Parathyroid adenoma (tissue), 2 donors: ENCODE data around the gene ADGRF5.

Experiments used
- H2AFZ ChIP-seq: fragments of 300-600 bp; sonication (generic); one replicate; pipeline ENCODE4 v1.7.0; 2017; ENCODE audit warnings: antibody characterized with exemption, mild to moderate bottlenecking
- H3K27ac ChIP-seq: fragments of 300-600 bp; sonication (generic); one replicate; pipeline ENCODE4 v1.7.0; 2017
- H3K27me3 ChIP-seq: fragments of 300-600 bp; sonication (generic); one replicate; pipeline ENCODE4 v1.7.0; 2017; ENCODE audit warnings: low read length; ENCODE audit not compliant: control insufficient read depth, insufficient read depth
- H3K36me3 ChIP-seq: fragments of 300-600 bp; sonication (generic); one replicate; pipeline ENCODE4 v1.7.0; 2017; ENCODE audit warnings: low read length; ENCODE audit not compliant: control insufficient read depth, insufficient read depth
- H3K4me1 ChIP-seq: fragments of 300-600 bp; sonication (generic); one replicate; pipeline ENCODE4 v1.7.0; 2017; ENCODE audit warnings: control low read depth
- H3K4me2 ChIP-seq: fragments of 300-600 bp; sonication (generic); one replicate; pipeline ENCODE4 v1.7.0; 2017; ENCODE audit warnings: low read length
- H3K4me3 ChIP-seq: fragments of 300-600 bp; sonication (generic); one replicate; pipeline ENCODE4 v1.7.0; 2017; ENCODE audit warnings: low read depth, low read length
- H3K79me2 ChIP-seq: fragments of 300-600 bp; sonication (generic); one replicate; pipeline ENCODE4 v1.7.0; 2017; ENCODE audit warnings: control low read depth
- H3K9ac ChIP-seq: fragments of 300-600 bp; sonication (generic); one replicate; pipeline ENCODE4 v1.7.0; 2017; ENCODE audit warnings: mild to moderate bottlenecking
- H3K9me3 ChIP-seq: fragments of 300-600 bp; sonication (generic); one replicate; pipeline ENCODE4 v1.7.0; 2017; ENCODE audit warnings: low read length; ENCODE audit not compliant: control insufficient read depth
- CTCF ChIP-seq: fragments of 300-600 bp; sonication (generic); IDR thresholded peaks from one replicate; pipeline ENCODE4 v1.7.0; 2017; ENCODE audit warnings: antibody characterized with exemption, mild to moderate bottlenecking
- donor health status: primary hyperparathyroidism.

Gene ADGRF5

GRCh38 chr6:46876126-46876525, 45.6 kb downstream of the ADGRF5 start:
- H3K36me3 ChIP-seq, result no peaks in the 10 kb centered on the region
- no peak overlapping the region for H3K27ac ChIP-seq
- H3K79me2 ChIP-seq, result no peaks in the 10 kb centered on the region
- no peak overlapping the region for H2AFZ ChIP-seq
- no peak overlapping the region for H3K4me3 ChIP-seq
- no peak for TF ChIP-seq CTCF
- H3K4me2 ChIP-seq, result no peak overlapping the region
- H3K4me1 ChIP-seq, result no peaks in the 10 kb centered on the region
- no peaks in the 10 kb centered on the region for H3K9me3 ChIP-seq
- no peaks in the 10 kb centered on the region for H3K27me3 ChIP-seq
- H3K9ac ChIP-seq, result no peak overlapping the region

GRCh38 chr6:46867411-46867810, 54.3 kb downstream of the ADGRF5 start:
- H3K4me1 ChIP-seq, result peaks cover 2% of the 10 kb centered on the region
- no peak overlapping the region for H3K27ac ChIP-seq
- H3K9ac ChIP-seq, result no peak overlapping the region
- no peaks in the 10 kb centered on the region for H3K9me3 ChIP-seq
- H3K4me2 ChIP-seq, result no peak overlapping the region
- no peaks in the 10 kb centered on the region for H3K27me3 ChIP-seq
- no peak overlapping the region for H2AFZ ChIP-seq
- no peaks in the 10 kb centered on the region for H3K79me2 ChIP-seq
- no peaks in the 10 kb centered on the region for H3K36me3 ChIP-seq
- H3K4me3 ChIP-seq, result no peak overlapping the region
- TF ChIP-seq CTCF, result no peak

- H3K9me3 ChIP-seq, result no peaks in the 10 kb centered on the region
- no peak overlapping the region for H3K4me2 ChIP-seq
- no peaks in the 10 kb centered on the region for H3K36me3 ChIP-seq
- H3K4me1 ChIP-seq, result peaks cover 2% of the 10 kb centered on the region
- H3K9ac ChIP-seq, result no peak overlapping the region
- H3K27ac ChIP-seq, result no peak overlapping the region
- no peak overlapping the region for H3K4me3 ChIP-seq
- H2AFZ ChIP-seq, result no peak overlapping the region
- no peak for TF ChIP-seq CTCF
- no peaks in the 10 kb centered on the region for H3K79me2 ChIP-seq
- no peaks in the 10 kb centered on the region for H3K27me3 ChIP-seq
These were observed 56.5 kb downstream of the ADGRF5 start for GRCh38 chr6:46865221-46865620.

- no peak overlapping the region for H3K9ac ChIP-seq
- no peak overlapping the region for H2AFZ ChIP-seq
- H3K4me3 ChIP-seq, result no peak overlapping the region
- no peaks in the 10 kb centered on the region for H3K79me2 ChIP-seq
- TF ChIP-seq CTCF, result no peak
- no peaks in the 10 kb centered on the region for H3K9me3 ChIP-seq
- H3K27ac ChIP-seq, result no peak overlapping the region
- no peaks in the 10 kb centered on the region for H3K36me3 ChIP-seq
- no peak overlapping the region for H3K4me2 ChIP-seq
- peaks cover 2% of the 10 kb centered on the region for H3K4me1 ChIP-seq
- H3K27me3 ChIP-seq, result no peaks in the 10 kb centered on the region
These were observed 57.9 kb downstream of the ADGRF5 start for GRCh38 chr6:46863791-46864190.

- no peak overlapping the region for H3K4me3 ChIP-seq
- no peak for TF ChIP-seq CTCF
- H2AFZ ChIP-seq, result no peak overlapping the region
- no peak overlapping the region for H3K9ac ChIP-seq
- H3K36me3 ChIP-seq, result no peaks in the 10 kb centered on the region
- H3K4me2 ChIP-seq, result no peak overlapping the region
- no peaks in the 10 kb centered on the region for H3K9me3 ChIP-seq
- peaks cover 2% of the 10 kb centered on the region for H3K4me1 ChIP-seq
- no peak overlapping the region for H3K27ac ChIP-seq
- no peaks in the 10 kb centered on the region for H3K79me2 ChIP-seq
- no peaks in the 10 kb centered on the region for H3K27me3 ChIP-seq
These were observed 59.4 kb downstream of the ADGRF5 start for GRCh38 chr6:46862381-46862780.
